HepG2 (cell line): Measurements from ENCODE around the gene PNLDC1. TPM values are rescaled to one million over a fixed set of nuclear protein-coding genes. Genes with fewer than 3 reads are reported as not detected.
A peak's percentile ranks its signal among the peaks of the same experiment; 100 is the strongest.

Experiments used
- AHR ChIP-seq: IDR thresholded peaks from 2 replicates; pipeline ENCODE4 v1.6.1; 2018; ENCODE audit warnings: missing genetic modification reagents, missing compliant biosample characterization
- ATF2 ChIP-seq: sonication (generic); formaldehyde crosslinking; IDR thresholded peaks from 2 replicates; pipeline ENCODE4 v1.4.0; 2020; ENCODE audit warnings: missing genetic modification reagents
- CEBPG ChIP-seq: IDR thresholded peaks from 2 replicates; pipeline ENCODE4 v1.6.1; 2016
- DMAP1 ChIP-seq: IDR thresholded peaks from 2 replicates; pipeline ENCODE4 v1.6.1; 2016
- E2F1 ChIP-seq: sonication (generic); formaldehyde crosslinking; IDR thresholded peaks from 2 replicates; pipeline ENCODE4 v1.5.0; 2020; ENCODE audit warnings: missing genetic modification reagents
- EP300 ChIP-seq, 3 experiments: sonication (generic) in 1 of 3; formaldehyde crosslinking in 1 of 3; IDR thresholded peaks; 2 replicates each; pipeline versions ENCODE4 v1.5.1 to v1.6.1; 2011 to 2020; ENCODE audit warnings: low read depth in 2 of 3, low read length in 2 of 3, borderline replicate concordance in 1 of 3, improper control_type of control experiment in 1 of 3, mild to moderate bottlenecking in 1 of 3, missing genetic modification reagents in 1 of 3, moderate library complexity in 1 of 3
- HMG20B ChIP-seq: conservative IDR thresholded peaks from 2 replicates; pipeline ENCODE4 v1.6.1; 2016; ENCODE audit warnings: missing genetic modification reagents, missing compliant biosample characterization
- KDM2A ChIP-seq: sonication (generic); formaldehyde crosslinking; IDR thresholded peaks from 2 replicates; pipeline ENCODE4 v1.4.0; 2020; ENCODE audit warnings: low read depth, missing genetic modification reagents, borderline replicate concordance
- KMT2A ChIP-seq: sonication (generic); formaldehyde crosslinking; IDR thresholded peaks from 2 replicates; pipeline ENCODE4 v1.4.0; 2020; ENCODE audit warnings: missing genetic modification reagents
- MAFK ChIP-seq, 2 experiments: IDR thresholded peaks in 1 of 2; conservative IDR thresholded peaks in 1 of 2; 2 replicates each; pipeline ENCODE4 v1.6.1; 2011; ENCODE audit warnings: improper control_type of control experiment in 2 of 2, low read length in 2 of 2
- MED13 ChIP-seq: sonication (generic); formaldehyde crosslinking; IDR thresholded peaks from 2 replicates; pipeline ENCODE4 v1.5.0; 2020; ENCODE audit warnings: missing genetic modification reagents
- NFYB ChIP-seq: sonication (generic); formaldehyde crosslinking; IDR thresholded peaks from 2 replicates; pipeline ENCODE4 v1.4.0; 2020; ENCODE audit warnings: missing genetic modification reagents
- SRSF9 ChIP-seq: fragments of 200-400 bp; formaldehyde crosslinking; IDR thresholded peaks from 2 replicates; pipeline ENCODE4 v1.6.1; 2018; ENCODE audit warnings: borderline replicate concordance, mild to moderate bottlenecking, low read depth, low read length; ENCODE audit not compliant: insufficient read depth, poor library complexity, severe bottlenecking
- SUZ12 ChIP-seq: fragments of 150-350 bp; IDR thresholded peaks from 2 replicates; pipeline ENCODE4 v1.6.1; 2014; ENCODE audit warnings: low read depth, low read length
- TAF15 ChIP-seq: fragments of 200-400 bp; formaldehyde crosslinking; IDR thresholded peaks from one replicate; pipeline ENCODE4 v1.6.1; 2018; ENCODE audit warnings: mild to moderate bottlenecking, low read depth, low read length; ENCODE audit not compliant: poor library complexity, severe bottlenecking
- TCF7 ChIP-seq: sonication (generic); IDR thresholded peaks from 2 replicates; pipeline ENCODE4 v1.6.1; 2016; ENCODE audit warnings: antibody characterized with exemption, low read depth
- THYN1 ChIP-seq: sonication (generic); formaldehyde crosslinking; IDR thresholded peaks from 2 replicates; pipeline ENCODE4 v1.8.1; 2023; ENCODE audit warnings: low read depth, mild to moderate bottlenecking, moderate library complexity, missing genetic modification reagents, borderline replicate concordance
- TP53 ChIP-seq: sonication (generic); formaldehyde crosslinking; conservative IDR thresholded peaks from 2 replicates; pipeline ENCODE4 v1.4.0; 2020; ENCODE audit warnings: missing genetic modification reagents
- ZBTB7A ChIP-seq: sonication (generic); formaldehyde crosslinking; IDR thresholded peaks from 2 replicates; pipeline ENCODE4 v1.8.0; 2022; ENCODE audit warnings: mild to moderate bottlenecking, missing genetic modification reagents
- ZMAT3 ChIP-seq: sonication (generic); formaldehyde crosslinking; conservative IDR thresholded peaks from 2 replicates; pipeline ENCODE4 v1.7.0; 2021; ENCODE audit warnings: missing genetic modification reagents
- ZMYM3 ChIP-seq: sonication (generic); formaldehyde crosslinking; IDR thresholded peaks from 2 replicates; pipeline ENCODE4 v1.5.1; 2020; ENCODE audit warnings: mild to moderate bottlenecking, missing genetic modification reagents
- ZNF772 ChIP-seq: sonication (generic); formaldehyde crosslinking; IDR thresholded peaks from 2 replicates; pipeline ENCODE4 v1.5.0; 2020; ENCODE audit warnings: mild to moderate bottlenecking, missing genetic modification reagents
- polyA plus RNA-seq, 8 experiments: library from polyadenylated mRNA; depleted of rRNA in 3 of 8; stranded (reverse) in 7 of 8; unstranded in 1 of 8; fragments of >200 nt; fragmentation: Illumina TruSeq in 4 of 8; extraction: Trizol in 4 of 8; gene quantifications; 2 replicates each; pipeline versions ENCODE4 v1.2.1 to v1.2.3, GENCODE V29; 2011 to 2016; ENCODE audit warnings: low read depth in 4 of 8, missing spikeins in 1 of 8, mixed read lengths in 1 of 8; ENCODE audit not compliant: insufficient read depth in 1 of 8
- total RNA-seq, 5 experiments: library from RNA; depleted of rRNA; stranded (reverse); fragments of >200 nt; fragmentation: Illumina TruSeq; extraction: Trizol; gene quantifications; 2 replicates each; pipeline ENCODE4 v1.2.3, GENCODE V29; 2016; ENCODE audit warnings: low read depth in 1 of 5
- TF ChIP-seq, protein P1 (sequence below): sonication (generic); formaldehyde crosslinking; IDR thresholded peaks from 2 replicates; pipeline ENCODE4 v1.4.0; 2020; ENCODE audit warnings: low read depth, mild to moderate bottlenecking, missing genetic modification reagents
- TF ChIP-seq, protein P2 (sequence below): sonication (generic); formaldehyde crosslinking; IDR thresholded peaks from 2 replicates; pipeline ENCODE4 v1.4.0; 2020; ENCODE audit warnings: missing genetic modification reagents

The PNLDC1 gene
- total and polyA plus RNA-seq, 2 of the 13 experiments (the other 11 are each of a cell fraction or from before 2014, with no cell fraction given), result not detected

DNA sequence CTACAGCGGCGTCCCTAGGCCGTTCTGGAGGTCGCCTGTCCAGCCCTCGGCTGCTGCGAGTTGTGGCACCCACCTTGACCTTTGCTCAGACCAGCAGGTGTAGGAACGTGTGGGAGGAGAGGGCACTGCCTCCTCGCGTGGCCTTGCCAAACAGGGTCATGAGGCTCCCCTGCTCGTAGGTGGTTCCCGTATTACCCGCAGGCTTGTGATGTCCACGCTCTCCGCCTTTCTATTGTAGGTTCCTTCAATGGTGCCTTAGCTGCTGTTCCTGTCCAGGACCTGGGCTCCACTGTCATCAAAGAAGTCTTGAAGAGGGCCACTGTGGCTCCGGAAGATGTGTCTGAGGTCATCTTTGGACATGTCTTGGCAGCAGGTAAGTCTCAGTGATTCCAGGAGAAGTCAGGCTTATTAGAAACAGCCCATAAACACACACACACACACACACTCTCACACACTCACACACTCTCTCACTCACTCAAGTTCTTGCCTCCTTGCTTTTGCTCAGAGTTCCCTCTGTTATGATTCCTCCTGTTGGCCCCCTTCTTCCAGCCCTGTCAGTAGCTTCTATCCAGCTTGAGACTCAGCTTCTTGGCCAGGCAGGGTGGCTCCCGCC lies 37.3 kb upstream of the PNLDC1 start (continued):
- TF ChIP-seq, protein P1, sequence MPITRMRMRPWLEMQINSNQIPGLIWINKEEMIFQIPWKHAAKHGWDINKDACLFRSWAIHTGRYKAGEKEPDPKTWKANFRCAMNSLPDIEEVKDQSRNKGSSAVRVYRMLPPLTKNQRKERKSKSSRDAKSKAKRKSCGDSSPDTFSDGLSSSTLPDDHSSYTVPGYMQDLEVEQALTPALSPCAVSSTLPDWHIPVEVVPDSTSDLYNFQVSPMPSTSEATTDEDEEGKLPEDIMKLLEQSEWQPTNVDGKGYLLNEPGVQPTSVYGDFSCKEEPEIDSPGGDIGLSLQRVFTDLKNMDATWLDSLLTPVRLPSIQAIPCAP (CRISPR knock-in tag), result no peak
- TF ChIP-seq KMT2A (CRISPR knock-in tag) (no peak; the same call in 1 of the 2 replicates), ZNF772 (CRISPR knock-in tag) (no peak; the same call in none of the 2 replicates), MAFK (conservative IDR thresholded peaks at IDR 0.05 in 1 of 2, IDR thresholded peaks at IDR 0.05 in 1 of 2; ENCODE audit: low read length in 2 of 2) (no peak), SUZ12 (no peak), AHR (CRISPR knock-in tag) (no peak; the same call in 1 of the 2 replicates), THYN1 (no peak), KDM2A (CRISPR knock-in tag) (no peak), ZMAT3 (CRISPR knock-in tag) (no peak), CEBPG (CRISPR knock-in tag) (no peak), EP300 (IDR thresholded peaks at IDR 0.05; ENCODE audit: low read depth in 2 of 2, low read length in 2 of 2) (0 out of 4 replicates have a peak, but pooled peaks of 1 of the 2 experiments have one; percentile 5), EP300 (CRISPR knock-in tag; IDR thresholded peaks at IDR 0.05; ENCODE audit: borderline replicate concordance) (peak; percentile 62; the same call in 1 of the 2 replicates), ATF2 (CRISPR knock-in tag) (peak; percentile 40; the same call in 1 of the 2 replicates), E2F1 (CRISPR knock-in tag) (no peak), TAF15 (no peak), MED13 (0 out of 2 replicates have a peak, but pooled peaks have one; percentile 38), DMAP1 (CRISPR knock-in tag) (peak; percentile 38; the same call in 1 of the 2 replicates), ZBTB7A (CRISPR knock-in tag) (peak; percentile 99), HMG20B (0 out of 2 replicates have a peak, but pooled peaks have one; percentile 51), ZMYM3 (CRISPR knock-in tag) (0 out of 2 replicates have a peak, but pooled peaks have one; percentile 3), TP53 (CRISPR knock-in tag) (0 out of 2 replicates have a peak, but pooled peaks have one; percentile 7), NFYB (CRISPR knock-in tag) (no peak), TCF7 (no peak), SRSF9 (no peak)
- TF ChIP-seq, protein P2, sequence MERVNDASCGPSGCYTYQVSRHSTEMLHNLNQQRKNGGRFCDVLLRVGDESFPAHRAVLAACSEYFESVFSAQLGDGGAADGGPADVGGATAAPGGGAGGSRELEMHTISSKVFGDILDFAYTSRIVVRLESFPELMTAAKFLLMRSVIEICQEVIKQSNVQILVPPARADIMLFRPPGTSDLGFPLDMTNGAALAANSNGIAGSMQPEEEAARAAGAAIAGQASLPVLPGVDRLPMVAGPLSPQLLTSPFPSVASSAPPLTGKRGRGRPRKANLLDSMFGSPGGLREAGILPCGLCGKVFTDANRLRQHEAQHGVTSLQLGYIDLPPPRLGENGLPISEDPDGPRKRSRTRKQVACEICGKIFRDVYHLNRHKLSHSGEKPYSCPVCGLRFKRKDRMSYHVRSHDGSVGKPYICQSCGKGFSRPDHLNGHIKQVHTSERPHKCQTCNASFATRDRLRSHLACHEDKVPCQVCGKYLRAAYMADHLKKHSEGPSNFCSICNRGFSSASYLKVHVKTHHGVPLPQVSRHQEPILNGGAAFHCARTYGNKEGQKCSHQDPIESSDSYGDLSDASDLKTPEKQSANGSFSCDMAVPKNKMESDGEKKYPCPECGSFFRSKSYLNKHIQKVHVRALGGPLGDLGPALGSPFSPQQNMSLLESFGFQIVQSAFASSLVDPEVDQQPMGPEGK (CRISPR knock-in tag), result no peak; the same call in 1 of the 2 replicates
